Peyer's patch (tissue), 4 donors: ENCODE results near the gene DMWD. TPM values are rescaled to one million over a fixed set of nuclear protein-coding genes. Genes with fewer than 3 reads are reported as not detected.

Experiments
- DNase-seq, 3 donors: peaks; one replicate each; pipeline ENCODE4 v3.0.0-alpha.2; 2017 to 2019
- H3K27ac ChIP-seq, 4 donors: fragments of 200-600 bp; sonication (generic); one replicate each; pipeline ENCODE4 v1.5.1; 2016 to 2019
- H3K27me3 ChIP-seq, 2 donors: fragments of 200-600 bp; sonication (generic); one replicate each; pipeline ENCODE4 v1.5.1; 2019
- H3K36me3 ChIP-seq, 3 donors: fragments of 200-600 bp; sonication (generic); one replicate each; pipeline ENCODE4 v1.5.1; 2016 to 2019
- H3K4me1 ChIP-seq, 4 donors: fragments of 200-600 bp; sonication (generic); one replicate each; pipeline ENCODE4 v1.5.1; 2016 to 2019
- H3K4me3 ChIP-seq, 4 donors: fragments of 200-600 bp; sonication (generic); 1 replicate in 3 of 4; 2 replicates in 1 of 4; pipeline ENCODE4 v1.5.1; 2016 to 2019; ENCODE audit warnings: mild to moderate bottlenecking in 1 of 4
- H3K9me3 ChIP-seq, 4 donors: fragments of 200-600 bp; sonication (generic); one replicate each; pipeline ENCODE4 v1.5.1; 2016 to 2019; ENCODE audit warnings: mild to moderate bottlenecking in 1 of 4
- CTCF ChIP-seq, 6 experiments: fragments of 450-650 bp in 4 of 6; fragments of 200-600 bp in 2 of 6; sonication (generic) in 1 of 6; IDR thresholded peaks; one replicate each; pipeline ENCODE4 v1.5.1; 2017 to 2019; ENCODE audit warnings: antibody characterized with exemption in 6 of 6, mild to moderate bottlenecking in 3 of 6, moderate library complexity in 1 of 6
- POLR2A ChIP-seq, 2 donors: fragments of 450-650 bp; IDR thresholded peaks; one replicate each; pipeline ENCODE4 v1.5.1; 2017; ENCODE audit warnings: antibody characterized with exemption in 2 of 2, mild to moderate bottlenecking in 2 of 2, moderate library complexity in 2 of 2
- total RNA-seq, 4 donors: library from RNA; depleted of rRNA; stranded (reverse); fragments of >200 nt; gene quantifications; one replicate each; pipeline ENCODE4 v1.1.0, GENCODE V29; 2016

Gene DMWD
- total RNA-seq, 4 donors from 2014 or later, result 20.8 to 63.8 (median 35.4) TPM

- no peak for DNase-seq
- Histone ChIP-seq H3K4me1 (peaks cover 4 to 24% (median 15%) of the 10 kb centered on the region in 4 donors), H3K9me3 (no peaks in the 10 kb centered on the region), H3K27me3 (no peaks in the 10 kb centered on the region), H3K36me3 (peaks cover 0 to 12% (median 0%) of the 10 kb centered on the region in 3 donors), H3K4me3 (no peak overlapping the region), H3K27ac (no peak overlapping the region)
- TF ChIP-seq POLR2A (IDR thresholded peaks at IDR 0.05) (no peak), CTCF (IDR thresholded peaks at IDR 0.05) (no peak)
Measured at GRCh38 chr19:45794627-45795026, 2.0 kb upstream of the DMWD start.

GRCh38 chr19:45793876-45794275 is 1.2 kb upstream of the DMWD start:
- Histone ChIP-seq H3K27me3 (no peaks in the 10 kb centered on the region), H3K9me3 (no peaks in the 10 kb centered on the region), H3K27ac (no peak overlapping the region), H3K36me3 (peaks cover 0 to 20% (median 0%) of the 10 kb centered on the region in 3 donors), H3K4me1 (peaks cover 4 to 20% (median 15%) of the 10 kb centered on the region in 4 donors), H3K4me3 (no peak overlapping the region)
- peak in 1 of 3 donors; percentile 23 for DNase-seq
- TF ChIP-seq CTCF (IDR thresholded peaks at IDR 0.05) (no peak), POLR2A (IDR thresholded peaks at IDR 0.05) (no peak)

- DNase-seq, result no peak
- Histone ChIP-seq H3K27ac (peak overlapping the region in 2 of 4 donors; percentile 6 to 79), H3K27me3 (no peaks in the 10 kb centered on the region), H3K36me3 (peaks cover 0 to 25% (median 0%) of the 10 kb centered on the region in 3 donors), H3K4me3 (peak overlapping the region in 3 of 4 donors; percentile 78 to 87 (median 79)), H3K4me1 (peaks cover 4 to 18% (median 15%) of the 10 kb centered on the region in 4 donors), H3K9me3 (no peaks in the 10 kb centered on the region)
- TF ChIP-seq CTCF (IDR thresholded peaks at IDR 0.05) (no peak), POLR2A (IDR thresholded peaks at IDR 0.05) (no peak)
Measured at GRCh38 chr19:45793178-45793564, 526 bp upstream of the DMWD start.

- Histone ChIP-seq H3K4me3 (peak overlapping the region; percentile 78 to 95 (median 83)), H3K27ac (peak overlapping the region; percentile 70 to 82 (median 76))
- no peak for TF ChIP-seq POLR2A (IDR thresholded peaks at IDR 0.05)
- TF ChIP-seq CTCF (IDR thresholded peaks at IDR 0.05), result no peak
Measured at GRCh38 chr19:45791744-45792469, 738 bp downstream of the DMWD start.

GRCh38 chr19:45790942-45791341 is 1.7 kb downstream of the DMWD start:
- peak; percentile 43 to 61 (median 54) for DNase-seq
- Histone ChIP-seq H3K4me3 (no peak overlapping the region), H3K9me3 (no peaks in the 10 kb centered on the region), H3K4me1 (peaks cover 4 to 18% (median 15%) of the 10 kb centered on the region in 4 donors), H3K27ac (no peak overlapping the region), H3K36me3 (peaks cover 0 to 48% (median 0%) of the 10 kb centered on the region in 3 donors), H3K27me3 (no peaks in the 10 kb centered on the region)
- TF ChIP-seq CTCF (IDR thresholded peaks at IDR 0.05) (no peak), POLR2A (IDR thresholded peaks at IDR 0.05) (no peak)

More at GRCh38 chr19:45791744-45792469, 738 bp downstream of the DMWD start:
- no peak for DNase-seq
- peaks cover 4 to 18% (median 15%) of the 10 kb centered on the region in 4 donors for H3K4me1 ChIP-seq
- H3K36me3 ChIP-seq, result peaks cover 0 to 38% (median 0%) of the 10 kb centered on the region in 3 donors
- H3K9me3 ChIP-seq, result no peaks in the 10 kb centered on the region
- no peaks in the 10 kb centered on the region for H3K27me3 ChIP-seq
